ENCODE results near the gene TMEM63A.
"Not testable (repeated sequence)": the region's sequence is repeated elsewhere in the genome, so short reads cannot be mapped to it uniquely, and the experiment has no call there.

Gene TMEM63A

GRCh38 chr1:225815526-225816178, 66.5 kb downstream of the TMEM63A start:
- no peak for DNase-seq

GRCh38 chr1:225815090-225815489, 67.1 kb downstream of the TMEM63A start:
- DNase-seq = not testable (repeated sequence)

DNA sequence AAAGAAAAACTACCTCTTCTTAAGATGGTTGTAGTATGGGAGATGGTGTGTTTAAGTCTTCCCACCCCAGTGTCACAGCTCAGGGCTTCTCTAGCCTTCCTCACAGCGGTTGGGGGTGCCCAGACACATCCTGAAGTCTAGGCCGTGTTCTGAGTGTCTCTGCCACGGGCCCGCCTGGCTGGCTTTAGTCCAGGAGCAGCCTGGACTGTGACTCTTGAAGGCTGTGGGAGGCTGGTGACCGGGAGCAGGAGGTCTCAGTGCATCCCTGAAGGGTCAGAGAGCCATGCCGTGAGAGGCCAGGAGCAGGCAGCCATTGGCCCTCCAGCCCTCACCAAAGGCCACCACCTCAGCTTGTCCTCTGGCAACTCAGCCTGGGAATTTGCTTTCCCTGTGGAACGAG, 67.8 kb downstream of the TMEM63A start:
- DNase-seq = no peak

DNA sequence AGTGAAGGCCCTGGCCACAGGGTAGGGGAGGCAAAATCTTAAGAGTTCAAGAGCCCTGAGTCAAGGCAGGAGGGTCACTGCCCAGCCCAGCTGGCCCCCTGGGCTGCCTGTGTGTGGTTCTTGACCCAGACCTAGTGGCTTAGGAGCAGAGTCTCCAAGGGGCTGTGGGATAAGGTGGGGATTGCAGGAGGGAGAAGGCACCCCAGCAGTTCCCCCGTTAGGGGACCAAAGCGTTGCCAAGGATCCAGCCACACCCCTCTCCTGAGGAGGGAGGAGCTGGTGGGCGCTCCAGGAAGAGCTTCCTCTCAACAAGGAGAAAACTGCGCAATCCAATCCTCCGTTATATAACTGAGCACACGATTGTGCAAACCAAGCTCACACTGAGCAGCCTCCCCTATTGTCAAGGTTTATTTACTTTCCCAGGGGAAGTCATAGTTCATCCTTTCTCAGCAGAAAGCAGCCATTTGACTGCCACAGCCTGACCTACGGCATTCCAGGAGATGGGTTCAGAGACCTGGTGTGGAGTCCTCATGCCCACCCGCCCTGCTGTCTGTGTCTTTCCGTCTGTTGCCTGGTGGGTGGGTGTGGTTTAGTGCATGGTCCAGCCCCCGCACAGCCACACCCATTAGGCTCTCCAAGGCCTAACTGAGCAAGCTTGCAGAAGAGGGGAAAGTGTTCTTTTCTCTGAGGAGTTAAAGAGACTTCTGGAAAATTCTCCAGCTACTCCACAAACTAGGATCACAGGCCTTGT, 68.8 kb downstream of the TMEM63A start:
- no peak for DNase-seq

GRCh38 chr1:225812488-225813213, 69.5 kb downstream of the TMEM63A start:
- DNase-seq = no peak

- DNase-seq = peak; percentile 45
Measured at GRCh38 chr1:225811622-225812487, 70.3 kb downstream of the TMEM63A start.

- not testable (repeated sequence) for DNase-seq
Measured at GRCh38 chr1:225810579-225811538, 71.3 kb downstream of the TMEM63A start.

DNA sequence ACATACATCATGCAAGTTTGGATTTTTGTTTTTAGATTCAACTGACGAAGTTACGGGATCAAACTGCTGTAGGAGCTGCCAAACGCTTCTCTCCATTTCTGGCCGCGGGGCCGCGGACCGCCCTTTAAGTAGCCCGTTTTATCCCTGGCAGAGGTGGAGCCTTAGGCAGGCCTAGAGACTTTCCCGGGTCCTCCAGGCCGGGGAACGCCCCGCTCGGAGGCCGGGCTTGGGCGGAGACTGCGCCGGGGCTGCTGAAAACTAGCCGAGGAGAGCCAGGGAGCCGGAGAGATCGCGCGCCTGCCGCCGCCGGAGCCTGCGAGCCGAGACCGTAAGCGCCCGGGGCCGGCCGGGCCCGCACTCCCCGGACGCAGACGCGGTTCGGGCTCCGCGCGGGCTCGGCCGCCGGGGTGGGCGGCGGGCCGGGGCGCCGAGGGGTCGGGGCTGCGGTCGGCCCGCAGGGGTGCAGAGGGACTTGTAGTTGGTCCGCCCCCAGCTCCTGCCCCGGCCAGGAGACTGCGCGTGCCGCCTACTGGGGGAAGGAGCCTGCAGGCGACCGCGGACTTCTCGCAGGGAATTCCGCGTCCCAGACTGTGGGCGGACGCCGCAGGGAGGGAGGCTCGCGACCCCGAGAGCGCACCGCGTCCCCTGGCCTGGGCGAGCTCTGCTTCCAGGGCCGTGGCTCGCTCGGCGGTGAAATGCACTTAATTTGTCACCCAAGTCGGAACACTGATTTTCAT, 72.2 kb downstream of the TMEM63A start, which contains the start of gene EPHX1:
EPHX1 (plus strand) TSS at position 283 of the 737 bp plus-strand sequence. CDS start 18,606 bp downstream, outside the sequence.
- DNase-seq = peak; percentile 64

- DNase-seq = no peak
Measured at GRCh38 chr1:225808136-225808535, 74.0 kb downstream of the TMEM63A start.

DNA sequence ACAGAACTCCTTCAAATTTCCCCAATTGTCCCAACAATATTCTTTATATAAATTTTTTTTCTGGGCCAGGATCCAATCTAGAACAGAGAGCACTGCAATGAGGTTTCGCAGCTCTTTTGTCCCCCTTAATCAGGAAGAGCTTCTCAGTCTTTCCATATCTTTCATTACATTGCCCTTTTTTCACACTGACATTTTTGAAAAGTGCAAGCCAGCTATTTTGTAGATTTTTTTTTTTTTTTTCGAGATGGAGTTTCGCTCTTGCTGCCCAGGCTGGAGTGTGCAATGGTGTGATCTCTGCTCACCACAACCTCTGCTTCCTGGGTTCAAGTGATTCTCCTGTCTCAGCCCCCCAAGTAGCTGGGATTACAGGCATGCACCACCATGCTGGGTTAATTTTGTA, 75.4 kb downstream of the TMEM63A start:
- not testable (repeated sequence) for DNase-seq

- no peak for DNase-seq
Measured at GRCh38 chr1:225806249-225806648, 75.9 kb downstream of the TMEM63A start.

- not testable (repeated sequence) for DNase-seq
Measured at GRCh38 chr1:225801146-225801545, 81.0 kb downstream of the TMEM63A start.

DNA sequence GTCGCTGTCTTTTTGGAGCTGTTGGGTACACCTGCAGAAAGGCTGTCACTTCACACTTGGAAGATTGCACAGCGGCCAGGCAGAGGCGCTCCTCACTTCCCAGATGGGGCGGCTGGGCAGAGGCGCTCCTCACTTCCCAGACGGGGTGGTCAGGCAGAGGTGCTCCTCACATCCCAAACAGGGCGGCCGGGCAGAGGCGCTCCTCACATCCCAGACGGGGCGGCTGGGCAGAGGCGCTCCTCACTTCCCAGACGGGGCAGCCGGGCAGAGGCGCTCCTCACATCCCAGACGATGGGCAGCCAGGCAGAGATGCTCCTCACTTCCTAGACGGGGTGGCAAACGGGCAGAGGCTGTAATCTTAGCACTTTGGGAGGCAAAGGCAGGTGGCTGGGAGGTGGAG, 86.1 kb downstream of the TMEM63A start:
- DNase-seq = not testable (repeated sequence)

Data from DMS 273 treated with DMSO at 0.1 percent for 48 hours (cell line).